ENCODE data around the gene STK16. TPM values are rescaled to one million over a fixed set of nuclear protein-coding genes. Genes with fewer than 3 reads are reported as not detected.

STK16 gene
- polyA plus RNA-seq, 1 donor from 2014 or later: 64.9 TPM

DNA sequence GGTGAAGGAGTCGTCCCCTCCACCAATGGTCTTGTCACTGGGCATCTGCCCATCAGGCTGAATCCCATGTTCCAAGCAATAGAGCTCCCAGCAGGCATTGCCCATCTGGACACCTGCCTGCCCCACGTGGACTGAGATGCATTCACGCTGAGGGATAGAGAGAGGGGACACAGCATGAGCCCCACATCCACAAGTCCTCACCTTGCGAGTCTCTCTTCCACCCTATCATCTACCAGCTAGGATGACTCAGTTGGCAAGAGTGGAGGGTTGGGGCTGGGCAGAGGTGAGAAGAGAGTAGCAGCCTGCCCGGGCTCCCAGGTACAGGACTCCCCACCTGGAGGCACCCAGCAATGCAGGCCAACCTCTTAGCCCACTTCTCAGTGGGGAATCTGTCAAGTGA, 6.8 kb downstream of the STK16 start:
- no peak for TF ChIP-seq EZH2 (IDR thresholded peaks at IDR 0.05; ENCODE audit: borderline replicate concordance, insufficient read depth, low read length, poor library complexity, severe bottlenecking)
- TF ChIP-seq, protein P1, sequence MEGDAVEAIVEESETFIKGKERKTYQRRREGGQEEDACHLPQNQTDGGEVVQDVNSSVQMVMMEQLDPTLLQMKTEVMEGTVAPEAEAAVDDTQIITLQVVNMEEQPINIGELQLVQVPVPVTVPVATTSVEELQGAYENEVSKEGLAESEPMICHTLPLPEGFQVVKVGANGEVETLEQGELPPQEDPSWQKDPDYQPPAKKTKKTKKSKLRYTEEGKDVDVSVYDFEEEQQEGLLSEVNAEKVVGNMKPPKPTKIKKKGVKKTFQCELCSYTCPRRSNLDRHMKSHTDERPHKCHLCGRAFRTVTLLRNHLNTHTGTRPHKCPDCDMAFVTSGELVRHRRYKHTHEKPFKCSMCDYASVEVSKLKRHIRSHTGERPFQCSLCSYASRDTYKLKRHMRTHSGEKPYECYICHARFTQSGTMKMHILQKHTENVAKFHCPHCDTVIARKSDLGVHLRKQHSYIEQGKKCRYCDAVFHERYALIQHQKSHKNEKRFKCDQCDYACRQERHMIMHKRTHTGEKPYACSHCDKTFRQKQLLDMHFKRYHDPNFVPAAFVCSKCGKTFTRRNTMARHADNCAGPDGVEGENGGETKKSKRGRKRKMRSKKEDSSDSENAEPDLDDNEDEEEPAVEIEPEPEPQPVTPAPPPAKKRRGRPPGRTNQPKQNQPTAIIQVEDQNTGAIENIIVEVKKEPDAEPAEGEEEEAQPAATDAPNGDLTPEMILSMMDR (IDR thresholded peaks at IDR 0.05; ENCODE audit: poor library complexity, severe bottlenecking): no peak
- no peak for TF ChIP-seq RAD21 (conservative IDR thresholded peaks at IDR 0.05)
- TF ChIP-seq SMC3 (conservative IDR thresholded peaks at IDR 0.05; ENCODE audit: poor library complexity): no peak
- no peak for TF ChIP-seq POLR2AphosphoS5 (IDR thresholded peaks at IDR 0.05)
- TF ChIP-seq, protein P2, sequence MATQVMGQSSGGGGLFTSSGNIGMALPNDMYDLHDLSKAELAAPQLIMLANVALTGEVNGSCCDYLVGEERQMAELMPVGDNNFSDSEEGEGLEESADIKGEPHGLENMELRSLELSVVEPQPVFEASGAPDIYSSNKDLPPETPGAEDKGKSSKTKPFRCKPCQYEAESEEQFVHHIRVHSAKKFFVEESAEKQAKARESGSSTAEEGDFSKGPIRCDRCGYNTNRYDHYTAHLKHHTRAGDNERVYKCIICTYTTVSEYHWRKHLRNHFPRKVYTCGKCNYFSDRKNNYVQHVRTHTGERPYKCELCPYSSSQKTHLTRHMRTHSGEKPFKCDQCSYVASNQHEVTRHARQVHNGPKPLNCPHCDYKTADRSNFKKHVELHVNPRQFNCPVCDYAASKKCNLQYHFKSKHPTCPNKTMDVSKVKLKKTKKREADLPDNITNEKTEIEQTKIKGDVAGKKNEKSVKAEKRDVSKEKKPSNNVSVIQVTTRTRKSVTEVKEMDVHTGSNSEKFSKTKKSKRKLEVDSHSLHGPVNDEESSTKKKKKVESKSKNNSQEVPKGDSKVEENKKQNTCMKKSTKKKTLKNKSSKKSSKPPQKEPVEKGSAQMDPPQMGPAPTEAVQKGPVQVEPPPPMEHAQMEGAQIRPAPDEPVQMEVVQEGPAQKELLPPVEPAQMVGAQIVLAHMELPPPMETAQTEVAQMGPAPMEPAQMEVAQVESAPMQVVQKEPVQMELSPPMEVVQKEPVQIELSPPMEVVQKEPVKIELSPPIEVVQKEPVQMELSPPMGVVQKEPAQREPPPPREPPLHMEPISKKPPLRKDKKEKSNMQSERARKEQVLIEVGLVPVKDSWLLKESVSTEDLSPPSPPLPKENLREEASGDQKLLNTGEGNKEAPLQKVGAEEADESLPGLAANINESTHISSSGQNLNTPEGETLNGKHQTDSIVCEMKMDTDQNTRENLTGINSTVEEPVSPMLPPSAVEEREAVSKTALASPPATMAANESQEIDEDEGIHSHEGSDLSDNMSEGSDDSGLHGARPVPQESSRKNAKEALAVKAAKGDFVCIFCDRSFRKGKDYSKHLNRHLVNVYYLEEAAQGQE (IDR thresholded peaks at IDR 0.05; ENCODE audit: borderline replicate concordance): no peak
- TF ChIP-seq MXI1 (conservative IDR thresholded peaks at IDR 0.05; ENCODE audit: poor library complexity, severe bottlenecking): no peak
- TF ChIP-seq EP300 (conservative IDR thresholded peaks at IDR 0.05; ENCODE audit: poor library complexity, severe bottlenecking): no peak
- TF ChIP-seq TAF1 (IDR thresholded peaks at IDR 0.05; ENCODE audit: low read depth): no peak
- no peak overlapping the region for H3K9ac ChIP-seq (ENCODE audit: low read length)
- no peak overlapping the region for H2AFZ ChIP-seq (ENCODE audit: low read depth, low read length)
- no peaks in the 10 kb centered on the region for H4K20me1 ChIP-seq (ENCODE audit: insufficient read depth)
- no peaks in the 10 kb centered on the region for H3K9me2 ChIP-seq (ENCODE audit: insufficient read depth, low read length)
- no peaks in the 10 kb centered on the region for H3K79me2 ChIP-seq (replicated peaks; ENCODE audit: insufficient read depth, low read length)
- H3F3A ChIP-seq (ENCODE audit: insufficient read depth, low read length, poor library complexity, severe bottlenecking): no peaks in the 10 kb centered on the region
- peaks cover 56% of the 10 kb centered on the region for H3K27me3 ChIP-seq (ENCODE audit: insufficient read depth, low read depth, low read length)
- no peaks in the 10 kb centered on the region for H3K9me3 ChIP-seq (ENCODE audit: low read length)
- no peak overlapping the region for H3K27ac ChIP-seq (ENCODE audit: low read length)
- H3K36me3 ChIP-seq (ENCODE audit: insufficient read depth, low read length): peaks cover 8% of the 10 kb centered on the region
- no peak overlapping the region for H3K4me3 ChIP-seq (ENCODE audit: low read length)
- no peak overlapping the region for H3K4me2 ChIP-seq (ENCODE audit: low read length)

DNA sequence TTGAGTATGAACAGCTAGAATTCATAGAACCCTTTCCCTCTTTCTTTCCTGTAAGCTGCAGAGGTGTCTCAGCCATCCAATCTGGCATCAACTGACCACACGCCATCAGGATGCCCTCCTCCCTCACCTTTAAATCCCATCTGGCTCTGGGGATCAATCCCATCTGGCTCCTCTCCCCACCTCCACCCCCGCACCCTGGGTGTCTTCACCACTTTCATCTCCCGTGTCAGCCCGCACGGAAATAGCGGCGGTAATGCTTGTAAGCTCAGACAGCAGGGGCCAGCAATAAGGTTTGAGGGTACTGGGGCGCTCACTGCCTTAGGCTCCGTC, 7.3 kb downstream of the STK16 start:
- Histone ChIP-seq H3K9me2 (ENCODE audit: insufficient read depth, low read length) (no peaks in the 10 kb centered on the region), H3K27ac (ENCODE audit: low read length) (no peak overlapping the region), H3K9me3 (ENCODE audit: low read length) (no peaks in the 10 kb centered on the region), H3K36me3 (ENCODE audit: insufficient read depth, low read length) (peaks cover 6% of the 10 kb centered on the region), H3K9ac (ENCODE audit: low read length) (no peak overlapping the region), H3K79me2 (replicated peaks; ENCODE audit: insufficient read depth, low read length) (no peaks in the 10 kb centered on the region), H3F3A (ENCODE audit: insufficient read depth, low read length, poor library complexity, severe bottlenecking) (no peaks in the 10 kb centered on the region), H3K27me3 (ENCODE audit: insufficient read depth, low read depth, low read length) (peaks cover 59% of the 10 kb centered on the region), H4K20me1 (ENCODE audit: insufficient read depth) (no peaks in the 10 kb centered on the region), H3K4me2 (ENCODE audit: low read length) (no peak overlapping the region), H2AFZ (ENCODE audit: low read depth, low read length) (no peak overlapping the region), H3K4me3 (ENCODE audit: low read length) (peak overlapping the region; percentile 80)
- no peak for TF ChIP-seq MXI1 (conservative IDR thresholded peaks at IDR 0.05; ENCODE audit: poor library complexity, severe bottlenecking)
- TF ChIP-seq EZH2 (IDR thresholded peaks at IDR 0.05; ENCODE audit: borderline replicate concordance, insufficient read depth, low read length, poor library complexity, severe bottlenecking): no peak
- no peak for TF ChIP-seq TAF1 (IDR thresholded peaks at IDR 0.05; ENCODE audit: low read depth)
- no peak for TF ChIP-seq RAD21 (conservative IDR thresholded peaks at IDR 0.05)
- TF ChIP-seq EP300 (conservative IDR thresholded peaks at IDR 0.05; ENCODE audit: poor library complexity, severe bottlenecking): no peak
- TF ChIP-seq, protein P2 (IDR thresholded peaks at IDR 0.05; ENCODE audit: borderline replicate concordance): no peak
- no peak for TF ChIP-seq SMC3 (conservative IDR thresholded peaks at IDR 0.05; ENCODE audit: poor library complexity)
- TF ChIP-seq POLR2AphosphoS5 (IDR thresholded peaks at IDR 0.05): no peak
- TF ChIP-seq, protein P1 (IDR thresholded peaks at IDR 0.05; ENCODE audit: poor library complexity, severe bottlenecking): no peak

Measured in neural cell (in vitro differentiated cells).